OCI-LY3 (cell line): ENCODE data around the gene FAM149B1.

Experiments used
- CTCF ChIP-seq: fragments of 200-600, 300-600 bp; sonication (generic); IDR thresholded peaks from 2 replicates; pipeline ENCODE4 v1.5.1; 2014; ENCODE audit warnings: antibody characterized with exemption, low read length, low read depth
- EZH2phosphoT487 ChIP-seq: fragments of 200-600 bp; shearing (Covaris generic); IDR thresholded peaks from 2 replicates; pipeline ENCODE4 v1.6.1; 2018; ENCODE audit warnings: antibody characterized with exemption, mixed run types, low read depth

- no peak for TF ChIP-seq CTCF
- no peak for TF ChIP-seq EZH2phosphoT487
Observed at GRCh38 chr10:73161079-73161478, 6.8 kb upstream of the FAM149B1 start.
